Stomach (tissue), 9 donors: ENCODE results near the gene MYO3B. TPM values are rescaled to one million over a fixed set of nuclear protein-coding genes. Genes with fewer than 3 reads are reported as not detected.

Source experiments
- DNase-seq, 2 donors: peaks; one replicate each; pipeline versions ENCODE4 v3.0.0 to v3.0.0-alpha.2; 2013 to 2019
- H3K27ac ChIP-seq, 5 donors: fragments of 200-600 bp in 4 of 5; sonication (generic) in 4 of 5; one replicate each; pipeline ENCODE4 v1.5.1; 2013 to 2019; ENCODE audit warnings: mild to moderate bottlenecking in 1 of 5, moderate library complexity in 1 of 5
- H3K27me3 ChIP-seq, 3 donors: fragments of 200-600 bp; sonication (generic); one replicate each; pipeline ENCODE4 v1.5.1; 2017 to 2019; ENCODE audit warnings: mixed run types in 1 of 3
- H3K36me3 ChIP-seq, 4 donors: fragments of 200-600 bp; sonication (generic); 1 replicate in 3 of 4; 2 replicates in 1 of 4; pipeline ENCODE4 v1.5.1; 2016 to 2019
- H3K4me1 ChIP-seq, 4 donors: fragments of 200-600 bp; sonication (generic); one replicate each; pipeline ENCODE4 v1.5.1; 2016 to 2019
- H3K4me3 ChIP-seq, 4 donors: fragments of 200-600 bp; sonication (generic) in 3 of 4; one replicate each; pipeline ENCODE4 v1.5.1; 2016 to 2019; ENCODE audit warnings: mild to moderate bottlenecking in 1 of 4
- H3K9me3 ChIP-seq, 4 donors: fragments of 200-600 bp; sonication (generic); one replicate each; pipeline ENCODE4 v1.5.1; 2016 to 2019
- EP300 ChIP-seq: sonication (generic); formaldehyde crosslinking; IDR thresholded peaks from one replicate; pipeline ENCODE4 v1.6.1; 2017; ENCODE audit warnings: antibody characterized with exemption
- POLR2A ChIP-seq, 4 donors: fragments of 450-650 bp; IDR thresholded peaks; one replicate each; pipeline ENCODE4 v1.6.1; 2016; ENCODE audit warnings: antibody characterized with exemption in 4 of 4, control low read depth in 2 of 4, mild to moderate bottlenecking in 1 of 4, moderate library complexity in 1 of 4
- POLR2AphosphoS5 ChIP-seq, 3 donors: sonication (generic); formaldehyde crosslinking; IDR thresholded peaks; one replicate each; pipeline ENCODE4 v1.6.1; 2016; ENCODE audit warnings: antibody characterized with exemption in 3 of 3
- WGBS, 5 donors: extraction: QIAGEN DNeasy Blood & Tissue Kit in 3 of 5; methylation state at CpG; one replicate each; pipeline versions ENCODE4 v1.1.5 to v1.1.7; 2013 to 2018; 5-methylcytosine and 5-hydroxymethylcytosine counted together
- intact Hi-C: fragments of 100-400 bp; cut with DNase I; formaldehyde crosslinking; loops from one replicate; pipeline ENCODE4 v1.15.1; 2023; ENCODE audit warnings: low total_unique reads
- polyA plus RNA-seq, 3 donors: library from polyadenylated mRNA; stranded (reverse); fragments of 200-250 nt; gene quantifications; one replicate each; pipeline ENCODE4 v1.2.3, GENCODE V29; 2013
- total RNA-seq, 5 donors: library from RNA; depleted of rRNA; stranded (reverse); fragments of >200 nt; gene quantifications; one replicate each; pipeline versions ENCODE4 v1.1.0 to v1.2.3, GENCODE V29; 2014 to 2016
- TF ChIP-seq, protein P1 (sequence below), 7 experiments: fragments of 450-650 bp in 4 of 7; fragments of 200-600 bp in 3 of 7; sonication (generic) in 3 of 7; IDR thresholded peaks; one replicate each; pipeline ENCODE4 v1.5.1; 2016 to 2019; ENCODE audit warnings: antibody characterized with exemption in 7 of 7, control low read depth in 2 of 7, mild to moderate bottlenecking in 1 of 7
- donor health status: healthy with polysubstance abuse.
- donor health status: Bipolar disorder and iron deficiency.
- donor health status: healthy.

Gene MYO3B
- total and polyA plus RNA-seq, 8 donors, result 0.05 to 0.37 TPM; not detected in 6

DNA sequence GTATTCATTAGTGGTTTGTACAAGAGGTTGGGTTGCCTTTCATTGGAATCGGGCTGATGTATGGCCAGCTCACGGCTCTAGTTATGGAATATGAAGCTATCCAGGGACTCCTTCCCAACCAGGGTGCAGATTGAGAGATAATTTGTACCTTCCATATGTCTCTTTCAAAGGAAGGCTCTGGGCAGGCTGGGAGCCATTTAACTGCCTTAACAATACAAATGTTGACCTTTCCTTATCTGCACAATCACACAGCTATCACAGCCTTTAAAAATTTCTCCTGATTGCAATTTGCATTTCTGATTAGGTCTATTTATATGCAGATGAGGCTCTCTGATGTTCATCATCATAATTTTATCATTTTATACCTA lies 58.7 kb downstream of the MYO3B start:
- WGBS, 5 donors, result 57 to 76% (median 69%) methylated on average over 2 of the region's 2 CpGs
- TF ChIP-seq, protein P1, sequence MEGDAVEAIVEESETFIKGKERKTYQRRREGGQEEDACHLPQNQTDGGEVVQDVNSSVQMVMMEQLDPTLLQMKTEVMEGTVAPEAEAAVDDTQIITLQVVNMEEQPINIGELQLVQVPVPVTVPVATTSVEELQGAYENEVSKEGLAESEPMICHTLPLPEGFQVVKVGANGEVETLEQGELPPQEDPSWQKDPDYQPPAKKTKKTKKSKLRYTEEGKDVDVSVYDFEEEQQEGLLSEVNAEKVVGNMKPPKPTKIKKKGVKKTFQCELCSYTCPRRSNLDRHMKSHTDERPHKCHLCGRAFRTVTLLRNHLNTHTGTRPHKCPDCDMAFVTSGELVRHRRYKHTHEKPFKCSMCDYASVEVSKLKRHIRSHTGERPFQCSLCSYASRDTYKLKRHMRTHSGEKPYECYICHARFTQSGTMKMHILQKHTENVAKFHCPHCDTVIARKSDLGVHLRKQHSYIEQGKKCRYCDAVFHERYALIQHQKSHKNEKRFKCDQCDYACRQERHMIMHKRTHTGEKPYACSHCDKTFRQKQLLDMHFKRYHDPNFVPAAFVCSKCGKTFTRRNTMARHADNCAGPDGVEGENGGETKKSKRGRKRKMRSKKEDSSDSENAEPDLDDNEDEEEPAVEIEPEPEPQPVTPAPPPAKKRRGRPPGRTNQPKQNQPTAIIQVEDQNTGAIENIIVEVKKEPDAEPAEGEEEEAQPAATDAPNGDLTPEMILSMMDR (IDR thresholded peaks at IDR 0.05), result no peak
- no peaks in the 10 kb centered on the region for H3K36me3 ChIP-seq
- no peaks in the 10 kb centered on the region for H3K9me3 ChIP-seq
- H3K27me3 ChIP-seq, result no peaks in the 10 kb centered on the region
- H3K4me3 ChIP-seq, result no peak overlapping the region
- intact Hi-C loops, result no loop called here
- no peaks in the 10 kb centered on the region for H3K4me1 ChIP-seq
- no peak for DNase-seq
- H3K27ac ChIP-seq, result no peak overlapping the region

DNA sequence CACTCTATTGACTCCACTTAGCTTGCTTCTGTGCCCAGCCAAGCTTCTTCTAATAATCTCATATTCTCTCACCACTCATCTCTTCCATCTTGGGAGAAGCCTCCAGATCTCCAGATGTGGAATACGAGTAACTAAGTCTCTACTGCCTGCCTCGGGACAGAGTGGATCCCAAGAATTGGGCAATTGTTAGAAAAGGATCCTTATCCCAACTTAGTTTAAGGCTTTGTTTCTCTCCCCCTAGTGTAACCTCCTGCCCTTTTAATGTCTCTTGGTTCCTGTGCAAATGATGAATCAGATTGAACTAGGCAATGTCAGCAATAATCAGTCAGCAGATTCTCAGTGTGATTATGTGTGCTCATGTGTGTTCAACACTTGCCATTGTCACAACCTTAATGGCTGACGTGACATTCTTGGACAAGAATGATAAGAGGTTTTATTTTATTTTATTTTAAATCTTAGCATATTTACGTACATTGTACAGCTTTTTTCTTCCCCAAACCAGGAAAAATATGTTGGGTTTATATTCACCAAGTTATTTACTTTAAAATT lies 59.7 kb downstream of the MYO3B start:
- intact Hi-C loops, result no loop called here
- Histone ChIP-seq H3K27ac (no peak overlapping the region), H3K9me3 (no peaks in the 10 kb centered on the region), H3K36me3 (no peaks in the 10 kb centered on the region), H3K27me3 (no peaks in the 10 kb centered on the region), H3K4me1 (no peaks in the 10 kb centered on the region), H3K4me3 (no peak overlapping the region)
- no peak for DNase-seq
- no peak for TF ChIP-seq POLR2A (IDR thresholded peaks at IDR 0.05)
- TF ChIP-seq POLR2AphosphoS5 (IDR thresholded peaks at IDR 0.05), result no peak
- TF ChIP-seq EP300, result no peak
- TF ChIP-seq, protein P1 (IDR thresholded peaks at IDR 0.05), result no peak
- 52 to 65% (median 58%) methylated on average over 4 of the region's 4 CpGs for WGBS, 5 donors

DNA sequence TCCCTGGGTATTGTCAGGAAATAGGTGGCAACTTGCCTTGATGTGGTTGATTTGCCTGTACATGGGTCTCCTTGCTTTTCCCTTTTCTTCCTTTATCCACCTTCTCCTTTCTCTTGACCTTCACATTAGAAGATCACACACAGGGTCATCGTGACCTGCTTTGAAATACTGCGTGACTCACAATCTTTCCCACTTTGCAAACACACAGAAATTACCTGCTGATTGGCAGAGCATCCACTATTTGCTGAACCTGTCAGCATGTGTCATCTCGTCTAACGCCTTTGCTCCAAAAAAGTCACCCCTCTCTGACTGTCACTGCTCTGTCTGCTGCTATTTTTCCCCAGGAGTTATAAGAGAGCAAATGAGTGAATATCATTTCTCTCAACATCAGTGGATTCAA lies 60.8 kb downstream of the MYO3B start:
- H3K9me3 ChIP-seq, result no peaks in the 10 kb centered on the region
- intact Hi-C loops, result no loop called here
- no peaks in the 10 kb centered on the region for H3K4me1 ChIP-seq
- no peaks in the 10 kb centered on the region for H3K27me3 ChIP-seq
- no peaks in the 10 kb centered on the region for H3K36me3 ChIP-seq
- no peak overlapping the region for H3K4me3 ChIP-seq
- no peak for TF ChIP-seq POLR2A (IDR thresholded peaks at IDR 0.05)
- TF ChIP-seq EP300, result no peak
- no peak for TF ChIP-seq POLR2AphosphoS5 (IDR thresholded peaks at IDR 0.05)
- TF ChIP-seq, protein P1 (IDR thresholded peaks at IDR 0.05), result no peak
- H3K27ac ChIP-seq, result no peak overlapping the region
- no peak for DNase-seq
- WGBS, 5 donors, result 47 to 77% (median 53%) methylated on average over 4 of the region's 4 CpGs

DNA sequence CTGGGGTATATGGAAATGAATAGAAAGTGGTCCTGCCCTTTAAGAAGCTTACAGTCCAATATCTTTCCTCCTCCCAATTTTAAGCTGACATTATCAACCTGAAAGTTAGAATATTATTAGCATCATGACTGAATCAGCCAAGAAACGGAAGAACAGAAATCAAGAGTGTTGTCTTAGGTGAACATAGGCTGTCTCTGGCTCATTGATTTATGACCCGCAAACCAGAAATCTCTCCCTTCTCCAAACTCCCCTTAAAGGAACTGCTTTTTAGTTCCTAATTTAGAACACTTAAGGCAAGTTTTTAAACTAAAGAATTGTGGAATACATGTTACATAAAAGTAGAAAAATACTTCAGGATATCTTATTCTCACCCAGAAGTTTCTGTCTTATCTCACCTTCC lies 62.7 kb downstream of the MYO3B start:
- H3K36me3 ChIP-seq, result no peaks in the 10 kb centered on the region
- H3K27ac ChIP-seq, result no peak overlapping the region
- WGBS, 5 donors, result 67 to 79% (median 72%) methylated on average over 2 of the region's 2 CpGs
- TF ChIP-seq, protein P1 (IDR thresholded peaks at IDR 0.05), result no peak
- TF ChIP-seq POLR2AphosphoS5 (IDR thresholded peaks at IDR 0.05) (no peak), POLR2A (IDR thresholded peaks at IDR 0.05) (no peak), EP300 (no peak)
- H3K9me3 ChIP-seq, result no peaks in the 10 kb centered on the region
- peaks cover 0 to 11% (median 0%) of the 10 kb centered on the region in 3 donors for H3K27me3 ChIP-seq
- intact Hi-C loops, result no loop called here
- no peak overlapping the region for H3K4me3 ChIP-seq
- no peak for DNase-seq
- no peaks in the 10 kb centered on the region for H3K4me1 ChIP-seq
